Chondrocyte (in vitro differentiated cells): ENCODE measurements around the gene GJC1. TPM values are rescaled to one million over a fixed set of nuclear protein-coding genes. Genes with fewer than 3 reads are reported as not detected.

Experiments
- DNase-seq: peaks from one replicate; pipeline ENCODE4 v3.0.0; 2021; ENCODE audit warnings: mixed read lengths, low spot score
- H3K27ac Mint-ChIP-seq: one replicate; pipeline ENCODE4 v1.8.0; 2021; ENCODE audit warnings: mild to moderate bottlenecking, moderate library complexity, mixed read lengths; ENCODE audit not compliant: unreplicated experiment
- H3K27me3 Mint-ChIP-seq: 2 replicates; pipeline ENCODE4 v1.8.0; 2021; ENCODE audit warnings: low read depth, mixed read lengths
- H3K36me3 Mint-ChIP-seq: 2 replicates; pipeline ENCODE4 v1.8.0; 2021; ENCODE audit warnings: low read depth, mixed read lengths
- H3K4me1 Mint-ChIP-seq: 2 replicates; pipeline ENCODE4 v1.8.0; 2021; ENCODE audit warnings: low read depth, mild to moderate bottlenecking, mixed read lengths
- H3K4me3 Mint-ChIP-seq: one replicate; pipeline ENCODE4 v1.8.0; 2021; ENCODE audit warnings: mild to moderate bottlenecking, moderate library complexity, mixed read lengths; ENCODE audit not compliant: unreplicated experiment
- H3K9me3 Mint-ChIP-seq: 2 replicates; pipeline ENCODE4 v1.8.0; 2021; ENCODE audit warnings: low read depth, mixed read lengths
- total RNA-seq: library from RNA; stranded (reverse); gene quantifications from 3 replicates; pipeline ENCODE4 v1.2.1, GENCODE V29; 2021
- TF ChIP-seq, protein P1 (sequence below): fragments of 200-600 bp; sonication (generic); IDR thresholded peaks from 2 replicates; pipeline ENCODE4 v1.5.0; 2021; ENCODE audit warnings: antibody characterized with exemption, mild to moderate bottlenecking, moderate library complexity

GJC1 gene
- total RNA-seq, 1 donor from 2014 or later: 50.5 TPM

DNA sequence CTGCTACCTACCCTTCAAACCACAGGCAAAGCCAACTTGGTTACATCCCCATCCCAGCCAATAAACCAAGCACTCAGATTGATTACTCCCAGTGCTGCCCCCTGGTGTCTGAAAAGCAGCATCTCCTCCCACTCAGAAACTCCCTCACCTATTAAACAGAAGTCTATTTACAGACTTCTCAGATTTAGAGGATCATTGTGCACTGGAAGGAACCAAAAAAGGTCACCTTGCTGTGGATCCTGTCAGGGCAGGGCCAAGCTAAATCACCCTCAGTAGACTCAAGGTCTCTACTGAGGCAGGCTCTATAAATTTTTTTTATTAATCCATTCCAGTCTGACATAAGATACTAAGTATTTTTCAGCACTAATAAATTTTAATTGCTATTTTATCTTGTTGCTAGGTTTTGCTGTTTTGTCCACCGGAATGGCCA is 35.2 kb upstream of the GJC1 start:
- H3K27ac Mint-ChIP-seq: no peak overlapping the region
- DNase-seq: no peak
- no peaks in the 10 kb centered on the region for H3K9me3 Mint-ChIP-seq
- H3K4me1 Mint-ChIP-seq: no peaks in the 10 kb centered on the region
- TF ChIP-seq, protein P1, sequence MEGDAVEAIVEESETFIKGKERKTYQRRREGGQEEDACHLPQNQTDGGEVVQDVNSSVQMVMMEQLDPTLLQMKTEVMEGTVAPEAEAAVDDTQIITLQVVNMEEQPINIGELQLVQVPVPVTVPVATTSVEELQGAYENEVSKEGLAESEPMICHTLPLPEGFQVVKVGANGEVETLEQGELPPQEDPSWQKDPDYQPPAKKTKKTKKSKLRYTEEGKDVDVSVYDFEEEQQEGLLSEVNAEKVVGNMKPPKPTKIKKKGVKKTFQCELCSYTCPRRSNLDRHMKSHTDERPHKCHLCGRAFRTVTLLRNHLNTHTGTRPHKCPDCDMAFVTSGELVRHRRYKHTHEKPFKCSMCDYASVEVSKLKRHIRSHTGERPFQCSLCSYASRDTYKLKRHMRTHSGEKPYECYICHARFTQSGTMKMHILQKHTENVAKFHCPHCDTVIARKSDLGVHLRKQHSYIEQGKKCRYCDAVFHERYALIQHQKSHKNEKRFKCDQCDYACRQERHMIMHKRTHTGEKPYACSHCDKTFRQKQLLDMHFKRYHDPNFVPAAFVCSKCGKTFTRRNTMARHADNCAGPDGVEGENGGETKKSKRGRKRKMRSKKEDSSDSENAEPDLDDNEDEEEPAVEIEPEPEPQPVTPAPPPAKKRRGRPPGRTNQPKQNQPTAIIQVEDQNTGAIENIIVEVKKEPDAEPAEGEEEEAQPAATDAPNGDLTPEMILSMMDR: peak; percentile 95
- H3K27me3 Mint-ChIP-seq: no peaks in the 10 kb centered on the region
- H3K36me3 Mint-ChIP-seq: peaks cover 21% of the 10 kb centered on the region
- no peak overlapping the region for H3K4me3 Mint-ChIP-seq

DNA sequence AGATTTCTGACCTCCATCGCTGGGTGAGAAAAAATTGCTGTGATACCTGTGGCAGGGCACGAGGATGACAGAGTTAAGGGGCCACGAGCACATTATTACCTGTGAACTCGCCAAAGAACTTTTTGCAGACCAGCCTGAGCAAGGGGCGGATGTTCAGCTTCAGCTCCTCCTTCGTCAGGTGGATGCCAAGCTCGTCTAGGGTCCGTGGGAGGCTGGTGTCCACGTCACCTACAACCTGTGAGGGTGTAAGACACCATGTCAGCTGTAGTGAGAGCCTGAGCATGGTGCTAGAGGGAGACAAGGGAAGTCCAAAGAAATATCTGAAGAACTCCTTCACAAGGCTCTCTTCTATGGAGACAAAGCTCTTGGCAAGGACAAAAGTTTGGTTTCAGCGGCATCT is 34.7 kb upstream of the GJC1 start:
- no peak overlapping the region for H3K4me3 Mint-ChIP-seq
- no peaks in the 10 kb centered on the region for H3K4me1 Mint-ChIP-seq
- H3K27me3 Mint-ChIP-seq: no peaks in the 10 kb centered on the region
- H3K36me3 Mint-ChIP-seq: peaks cover 24% of the 10 kb centered on the region
- TF ChIP-seq, protein P1: no peak
- H3K27ac Mint-ChIP-seq: no peak overlapping the region
- no peak for DNase-seq
- no peaks in the 10 kb centered on the region for H3K9me3 Mint-ChIP-seq

DNA sequence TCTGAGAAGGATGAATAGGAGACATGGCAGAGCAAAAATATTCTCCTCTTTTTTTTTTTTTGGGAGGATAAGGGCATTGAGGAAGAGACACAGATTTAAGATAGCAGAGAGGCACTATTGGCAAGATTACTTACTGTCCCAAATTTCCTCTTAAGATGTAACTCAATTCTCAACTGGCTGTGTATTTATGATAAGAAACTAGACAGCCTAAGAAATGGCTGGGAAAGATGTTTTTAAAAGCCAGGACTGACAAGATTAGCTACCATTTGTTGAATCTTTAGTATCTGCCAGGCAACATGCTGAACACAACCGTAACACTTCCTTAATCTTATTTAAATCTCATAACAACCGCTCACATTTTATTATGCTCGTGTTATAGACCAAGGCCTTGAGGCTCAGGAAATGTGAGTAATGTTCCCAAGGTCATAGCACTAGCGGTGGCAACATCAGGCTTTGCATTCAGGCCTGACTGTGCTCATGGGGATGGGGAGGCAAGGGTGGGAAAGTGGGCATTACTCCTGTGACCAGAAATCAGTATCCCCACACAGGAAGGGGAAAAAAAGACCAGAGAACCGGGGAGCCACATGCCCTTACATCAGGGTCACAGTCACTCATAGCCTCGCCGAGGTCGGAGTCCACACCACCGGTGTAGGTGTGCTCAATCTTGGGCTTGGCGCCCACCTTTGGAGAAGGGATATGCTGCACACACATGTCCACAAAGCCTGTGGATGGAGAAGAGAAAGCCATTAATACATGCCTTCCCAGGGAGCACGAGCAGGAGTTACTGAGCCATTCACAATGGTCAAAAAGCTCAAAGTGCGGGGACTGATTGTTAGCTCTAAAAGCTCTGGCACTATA is 33.2 kb upstream of the GJC1 start:
- TF ChIP-seq, protein P1: no peak
- Mint-ChIP-seq H3K4me1 (no peaks in the 10 kb centered on the region), H3K27ac (no peak overlapping the region), H3K9me3 (no peaks in the 10 kb centered on the region), H3K4me3 (no peak overlapping the region), H3K36me3 (peaks cover 24% of the 10 kb centered on the region), H3K27me3 (no peaks in the 10 kb centered on the region)
- DNase-seq: no peak

DNA sequence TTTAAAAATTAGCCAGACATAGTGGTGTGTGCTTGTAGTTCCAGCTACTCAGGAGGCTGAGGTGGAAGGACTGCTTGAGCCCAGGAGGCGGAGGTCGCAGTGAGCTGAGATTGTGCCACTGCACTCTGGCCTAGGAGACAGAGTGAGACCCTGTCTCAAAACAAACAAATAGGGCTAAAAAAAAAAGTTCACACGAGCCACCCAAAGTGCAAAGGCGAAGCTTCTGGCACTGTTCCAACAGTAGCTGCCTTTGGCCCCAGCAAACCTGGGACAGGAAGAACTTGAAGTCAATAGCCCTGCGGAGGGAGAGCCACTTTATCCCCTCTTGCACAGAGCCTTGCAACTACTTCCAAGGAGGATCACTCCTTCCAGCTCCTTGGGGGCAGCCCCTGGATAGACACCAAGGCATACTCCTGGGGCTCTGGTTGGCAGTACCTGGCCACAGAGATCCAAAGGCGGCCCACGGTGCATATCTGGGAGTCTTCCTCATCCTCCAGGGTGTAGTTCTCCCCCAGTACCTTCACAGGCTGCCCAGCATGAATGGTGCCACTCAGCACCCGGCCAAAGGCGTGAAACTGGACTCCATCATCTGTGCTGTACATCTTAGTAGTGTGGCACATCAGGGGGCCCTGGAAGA is 32.3 kb upstream of the GJC1 start:
- TF ChIP-seq, protein P1: no peak
- no peak for DNase-seq
- Mint-ChIP-seq H3K36me3 (peaks cover 24% of the 10 kb centered on the region), H3K27ac (no peak overlapping the region), H3K9me3 (no peaks in the 10 kb centered on the region), H3K27me3 (no peaks in the 10 kb centered on the region), H3K4me3 (no peak overlapping the region), H3K4me1 (no peaks in the 10 kb centered on the region)

DNA sequence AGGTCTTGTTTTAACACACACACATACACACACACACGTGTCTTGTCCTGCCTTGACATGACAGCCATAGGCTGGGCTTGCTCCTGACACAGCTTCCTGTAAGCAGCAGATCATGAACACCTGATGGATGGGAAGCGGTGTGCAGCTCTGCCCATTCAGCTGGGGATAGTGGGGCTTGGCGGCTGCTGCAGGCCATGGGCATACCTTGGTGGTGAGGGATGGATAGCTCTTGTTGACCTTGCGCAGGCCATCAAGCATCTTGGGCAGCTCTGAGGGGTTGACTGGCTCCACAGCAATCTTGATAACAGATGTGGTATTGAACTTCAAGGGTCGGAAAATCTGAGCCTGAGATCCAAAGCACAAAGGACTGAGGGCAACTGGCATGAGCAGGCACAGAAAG is 29.6 kb upstream of the GJC1 start:
- DNase-seq: peak; percentile 50
- Mint-ChIP-seq H3K9me3 (no peaks in the 10 kb centered on the region), H3K4me3 (no peak overlapping the region), H3K36me3 (peaks cover 32% of the 10 kb centered on the region), H3K27me3 (no peaks in the 10 kb centered on the region), H3K27ac (no peak overlapping the region), H3K4me1 (no peaks in the 10 kb centered on the region)
- TF ChIP-seq, protein P1: no peak
